PFSK-1 (cell line): ENCODE results near the gene CMTM3.

Experiments
- FOXP2 ChIP-seq: optimal IDR thresholded peaks from 2 replicates; pipeline ENCODE3; 2011; ENCODE audit warnings: borderline replicate concordance, control low read depth, inconsistent platforms; ENCODE audit not compliant: insufficient read depth; ENCODE audit errors: extremely low read length, extremely low read depth
- POLR2AphosphoS5 ChIP-seq: IDR thresholded peaks from 2 replicates; pipeline ENCODE4 v1.6.1; 2012; ENCODE audit warnings: low read depth, mild to moderate bottlenecking, control low read depth, low read length, moderate library complexity
- SIN3A ChIP-seq: IDR thresholded peaks from 2 replicates; pipeline ENCODE4 v1.6.1; 2012; ENCODE audit warnings: mild to moderate bottlenecking, low read length, moderate library complexity, borderline replicate concordance; ENCODE audit not compliant: insufficient read depth
- TAF1 ChIP-seq: IDR thresholded peaks from 2 replicates; pipeline ENCODE4 v1.6.1; 2012; ENCODE audit warnings: low read length, control low read depth, borderline replicate concordance; ENCODE audit not compliant: insufficient read depth
- TF ChIP-seq, protein P1 (sequence below), 2 experiments: IDR thresholded peaks; 2 replicates each; pipeline versions ENCODE4 v1.6.1 to v1.8.0; 2011 to 2012; ENCODE audit warnings: low read depth in 2 of 2, low read length in 2 of 2, control low read depth in 1 of 2, inconsistent platforms in 1 of 2, mild to moderate bottlenecking in 1 of 2, moderate library complexity in 1 of 2; ENCODE audit not compliant: insufficient read depth in 1 of 2

Gene CMTM3

DNA sequence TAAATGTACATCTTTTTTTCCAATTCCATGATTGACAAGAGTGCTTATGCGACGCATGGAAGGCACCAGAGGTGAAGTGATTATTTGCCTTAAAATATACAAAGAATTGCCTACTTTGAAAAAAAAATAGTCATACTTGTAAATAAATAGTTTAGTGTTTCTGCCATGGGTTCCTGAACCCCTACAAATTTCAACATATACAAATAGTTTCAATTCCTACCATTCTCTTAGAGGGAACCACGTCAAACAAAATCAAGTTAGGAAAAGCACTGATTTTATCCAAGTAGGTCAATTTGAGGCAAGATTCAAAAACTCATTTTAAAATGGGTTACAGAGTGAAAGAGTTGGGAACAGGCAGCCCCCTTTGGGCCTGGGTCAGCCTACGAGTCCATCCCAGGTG, 11.7 kb downstream of the CMTM3 start:
- TF ChIP-seq, protein P1, sequence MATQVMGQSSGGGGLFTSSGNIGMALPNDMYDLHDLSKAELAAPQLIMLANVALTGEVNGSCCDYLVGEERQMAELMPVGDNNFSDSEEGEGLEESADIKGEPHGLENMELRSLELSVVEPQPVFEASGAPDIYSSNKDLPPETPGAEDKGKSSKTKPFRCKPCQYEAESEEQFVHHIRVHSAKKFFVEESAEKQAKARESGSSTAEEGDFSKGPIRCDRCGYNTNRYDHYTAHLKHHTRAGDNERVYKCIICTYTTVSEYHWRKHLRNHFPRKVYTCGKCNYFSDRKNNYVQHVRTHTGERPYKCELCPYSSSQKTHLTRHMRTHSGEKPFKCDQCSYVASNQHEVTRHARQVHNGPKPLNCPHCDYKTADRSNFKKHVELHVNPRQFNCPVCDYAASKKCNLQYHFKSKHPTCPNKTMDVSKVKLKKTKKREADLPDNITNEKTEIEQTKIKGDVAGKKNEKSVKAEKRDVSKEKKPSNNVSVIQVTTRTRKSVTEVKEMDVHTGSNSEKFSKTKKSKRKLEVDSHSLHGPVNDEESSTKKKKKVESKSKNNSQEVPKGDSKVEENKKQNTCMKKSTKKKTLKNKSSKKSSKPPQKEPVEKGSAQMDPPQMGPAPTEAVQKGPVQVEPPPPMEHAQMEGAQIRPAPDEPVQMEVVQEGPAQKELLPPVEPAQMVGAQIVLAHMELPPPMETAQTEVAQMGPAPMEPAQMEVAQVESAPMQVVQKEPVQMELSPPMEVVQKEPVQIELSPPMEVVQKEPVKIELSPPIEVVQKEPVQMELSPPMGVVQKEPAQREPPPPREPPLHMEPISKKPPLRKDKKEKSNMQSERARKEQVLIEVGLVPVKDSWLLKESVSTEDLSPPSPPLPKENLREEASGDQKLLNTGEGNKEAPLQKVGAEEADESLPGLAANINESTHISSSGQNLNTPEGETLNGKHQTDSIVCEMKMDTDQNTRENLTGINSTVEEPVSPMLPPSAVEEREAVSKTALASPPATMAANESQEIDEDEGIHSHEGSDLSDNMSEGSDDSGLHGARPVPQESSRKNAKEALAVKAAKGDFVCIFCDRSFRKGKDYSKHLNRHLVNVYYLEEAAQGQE (IDR thresholded peaks at IDR 0.05; ENCODE audit: insufficient read depth in 1 of 2, low read depth in 2 of 2, low read length in 2 of 2) = no peak
- TF ChIP-seq POLR2AphosphoS5 (no peak), FOXP2 (no peak), SIN3A (no peak), TAF1 (no peak)

DNA sequence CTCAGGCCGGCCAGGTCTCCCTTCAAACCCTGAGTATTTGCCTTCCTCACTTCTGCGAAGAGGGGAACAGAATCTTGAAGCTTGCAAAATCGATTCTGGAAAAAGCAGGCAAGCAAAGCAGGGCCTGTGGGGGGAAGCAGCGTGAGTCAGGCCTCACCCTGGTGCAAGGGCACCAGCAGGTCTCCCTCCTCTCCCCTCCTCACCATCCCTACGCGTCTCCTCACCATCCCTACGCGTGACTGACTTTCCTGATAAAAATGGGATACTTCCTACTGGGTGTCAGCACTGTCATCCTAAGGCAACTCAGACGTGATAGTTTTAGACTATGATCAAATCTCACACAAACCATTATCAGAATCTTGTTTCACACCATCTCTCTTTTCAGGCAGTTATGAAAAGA, 12.1 kb downstream of the CMTM3 start:
- no peak for TF ChIP-seq FOXP2
- no peak for TF ChIP-seq POLR2AphosphoS5
- TF ChIP-seq TAF1 = no peak
- TF ChIP-seq, protein P1 (IDR thresholded peaks at IDR 0.05; ENCODE audit: insufficient read depth in 1 of 2, low read depth in 2 of 2, low read length in 2 of 2) = no peak

DNA sequence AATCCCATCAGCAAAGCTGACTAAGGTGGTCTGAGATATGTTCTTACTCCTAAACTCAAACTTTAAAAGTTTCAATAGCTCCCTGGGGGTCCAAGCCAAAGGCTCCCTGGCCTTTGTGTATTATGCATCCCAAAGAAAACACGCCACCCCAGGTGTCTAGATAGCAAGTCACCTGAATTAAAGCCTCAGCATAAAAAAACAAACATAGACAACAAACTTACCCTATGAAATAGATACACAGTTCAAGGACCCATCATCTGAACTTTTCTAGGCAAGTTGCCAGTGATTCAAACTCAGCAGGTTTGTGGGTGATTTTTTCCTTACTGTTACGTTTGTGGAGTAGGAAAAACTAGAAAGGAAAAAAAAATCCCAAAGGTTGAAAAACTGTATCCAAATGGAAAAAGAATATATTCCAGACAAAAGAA, 12.5 kb downstream of the CMTM3 start:
- TF ChIP-seq POLR2AphosphoS5 = no peak
- TF ChIP-seq TAF1 = no peak
- no peak for TF ChIP-seq FOXP2
- TF ChIP-seq, protein P1 (IDR thresholded peaks at IDR 0.05; ENCODE audit: insufficient read depth in 1 of 2, low read depth in 2 of 2, low read length in 2 of 2) = no peak
- TF ChIP-seq SIN3A = no peak

DNA sequence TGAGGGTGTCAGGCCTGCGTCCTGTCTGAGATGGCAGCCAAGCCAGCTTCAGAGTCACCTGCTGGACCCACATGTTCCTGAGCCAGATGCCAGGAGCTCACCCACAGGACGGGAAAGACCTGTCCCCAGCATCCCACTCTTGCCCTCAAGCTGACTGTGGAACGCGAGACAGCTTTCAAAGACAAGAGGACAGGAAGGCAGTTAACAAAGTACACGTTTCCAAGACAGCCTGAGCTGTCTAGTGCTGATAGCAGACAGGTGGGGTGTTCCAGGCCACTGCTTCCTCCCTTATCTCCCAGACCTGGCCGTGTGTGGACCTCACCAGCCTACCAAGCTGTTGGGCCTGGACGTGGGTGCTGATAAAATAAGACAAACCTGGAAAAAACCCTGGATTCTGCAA, 13.2 kb downstream of the CMTM3 start:
- TF ChIP-seq TAF1 (no peak), POLR2AphosphoS5 (no peak), FOXP2 (no peak), SIN3A (no peak)
- TF ChIP-seq, protein P1 (IDR thresholded peaks at IDR 0.05; ENCODE audit: insufficient read depth in 1 of 2, low read depth in 2 of 2, low read length in 2 of 2) = no peak

DNA sequence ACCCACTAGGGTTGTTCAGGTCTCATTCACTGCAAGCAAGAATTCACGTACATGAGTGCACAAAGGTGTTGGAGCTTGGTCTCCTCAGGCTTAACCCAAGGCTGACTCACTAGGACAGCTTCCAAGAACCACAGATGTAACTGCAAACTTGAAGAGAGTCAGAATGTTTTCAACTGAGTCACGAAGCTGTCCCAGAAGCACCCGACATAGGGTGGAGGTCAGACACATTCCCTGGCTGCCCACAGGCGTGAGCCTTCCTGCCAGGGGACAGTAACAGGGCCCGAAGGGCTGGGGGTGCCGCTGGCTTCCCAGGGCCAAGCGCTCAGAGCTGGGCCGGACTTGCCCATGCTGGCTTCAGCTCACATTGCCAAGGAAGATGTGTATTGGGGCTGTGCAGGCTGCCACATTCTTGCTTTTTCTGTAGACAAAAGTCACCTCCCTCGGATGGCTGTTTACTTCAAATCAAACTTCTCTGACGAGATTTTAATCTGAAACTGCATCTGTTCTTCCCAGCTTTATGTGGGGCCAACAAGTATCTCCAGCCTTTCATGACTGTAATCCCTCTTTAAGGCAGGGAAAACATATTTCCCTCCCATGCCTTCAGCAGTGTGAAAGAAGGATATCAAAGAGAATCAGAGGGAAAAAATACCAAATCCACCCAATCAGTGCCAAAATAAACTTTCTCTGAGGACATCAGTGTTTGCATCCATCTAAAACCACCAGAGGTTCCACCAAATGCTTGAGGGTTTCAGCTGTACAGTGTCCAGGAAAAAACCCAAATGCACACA, 14.3 kb downstream of the CMTM3 start:
- TF ChIP-seq POLR2AphosphoS5 (no peak), FOXP2 (no peak)
- TF ChIP-seq, protein P1 (IDR thresholded peaks at IDR 0.05; ENCODE audit: insufficient read depth in 1 of 2, low read depth in 2 of 2, low read length in 2 of 2) = no peak
